Activated CD4-positive, alpha-beta T cell treated with anti-CD3 and anti-CD28 coated beads for 36 hours (primary cell): ENCODE measurements around the gene MYO15A. TPM values are rescaled to one million over a fixed set of nuclear protein-coding genes. Genes with fewer than 3 reads are reported as not detected.

Experiments
- ATAC-seq: fragments of 200-7000 bp; cut with Tn5 transposase; one replicate; pipeline ENCODE4 v1.10.0; 2021; ENCODE audit warnings: mild to moderate bottlenecking, moderate library complexity
- CTCF ChIA-PET: fragments of 350-600 bp; sonication (Branson Sonifier 250); formaldehyde crosslinking; loops from one replicate; lab custom pipeline; 2021; ENCODE audit warnings: antibody characterized with exemption; lab: Charles Lee
- POLR2A ChIA-PET: fragments of 350-600 bp; sonication (Branson Sonifier 250); formaldehyde crosslinking; loops from one replicate; lab custom pipeline; 2021; ENCODE audit warnings: antibody characterized with exemption, inconsistent platforms; lab: Charles Lee
- DNase-seq: peaks from one replicate; pipeline ENCODE4 v3.0.0-alpha.2; 2020
- H3K27ac Mint-ChIP-seq: one replicate; pipeline ENCODE4 v1.8.0; 2021; ENCODE audit warnings: mixed read lengths
- H3K27me3 Mint-ChIP-seq: one replicate; pipeline ENCODE4 v1.8.0; 2021; ENCODE audit warnings: mixed read lengths
- H3K36me3 Mint-ChIP-seq: one replicate; pipeline ENCODE4 v1.8.0; 2021; ENCODE audit warnings: low read depth, mixed read lengths
- H3K4me1 Mint-ChIP-seq: one replicate; pipeline ENCODE4 v1.8.0; 2021; ENCODE audit warnings: mixed read lengths
- H3K4me3 Mint-ChIP-seq: one replicate; pipeline ENCODE4 v1.8.0; 2021; ENCODE audit warnings: mild to moderate bottlenecking, moderate library complexity, mixed read lengths
- H3K9me3 Mint-ChIP-seq: one replicate; pipeline ENCODE4 v1.8.0; 2021; ENCODE audit warnings: low read depth, mixed read lengths
- intact Hi-C, 2 experiments: fragments of 100-400 bp; cut with DNase I in 1 of 2; cut with micrococcal nuclease in 1 of 2; formaldehyde crosslinking; loops; one replicate each; pipeline versions ENCODE4 v1.14.2 to v1.15.1; 2022 to 2024; cut with DNase I, micrococcal nuclease
- total RNA-seq, 2 experiments: library from RNA; stranded (reverse); gene quantifications; one replicate each; pipeline ENCODE4 v1.2.3, GENCODE V29; 2021

MYO15A gene
- total RNA-seq, 2 experiments from 2014 or later: 1.1 to 1.5 TPM

DNA sequence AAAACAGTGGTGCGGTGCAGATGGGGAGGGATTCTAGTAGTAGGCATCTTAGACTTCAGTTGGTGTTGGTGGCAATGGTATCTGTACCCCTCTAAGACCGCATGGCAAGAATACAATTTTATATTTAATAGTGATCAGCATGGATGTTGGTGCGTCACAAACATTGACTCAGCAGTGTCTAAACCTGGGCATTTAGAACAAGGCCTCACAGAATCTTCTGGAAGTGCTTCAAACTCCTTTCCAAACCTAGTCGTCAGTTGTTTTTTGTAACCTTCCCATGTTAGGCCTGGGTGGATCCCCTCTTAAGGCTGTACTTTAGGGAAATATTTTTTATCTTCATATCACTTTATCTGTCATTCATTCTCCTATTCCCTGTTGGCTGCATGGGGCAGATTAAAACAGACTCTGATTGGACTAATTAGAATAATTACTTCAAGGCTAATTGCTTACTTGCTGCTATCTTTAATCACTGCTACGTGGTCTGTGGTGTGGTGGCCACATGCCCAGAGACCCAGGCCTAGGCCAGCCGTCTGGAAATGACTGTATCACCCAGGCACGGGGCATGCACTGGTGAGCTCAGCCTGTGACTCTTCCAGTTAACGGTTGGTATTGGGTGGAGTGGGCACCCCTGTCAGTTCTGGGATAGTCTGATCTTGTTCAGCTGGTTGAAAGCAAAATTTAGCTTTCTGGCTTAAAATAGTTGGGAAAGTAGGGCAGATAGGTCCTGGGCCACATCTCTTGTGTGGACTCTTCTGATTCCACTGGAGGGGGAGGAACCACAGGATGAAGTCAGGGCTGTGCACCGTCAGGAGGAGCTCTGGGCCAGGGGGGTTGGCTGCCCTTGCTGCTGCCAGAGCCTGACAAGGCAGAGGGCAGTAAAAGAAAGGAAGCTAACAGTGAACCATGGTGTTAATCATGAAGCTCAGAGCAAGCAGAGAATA lies 79.5 kb downstream of the MYO15A start:
- Mint-ChIP-seq H3K4me1 (peaks cover 60% of the 10 kb centered on the region), H3K36me3 (peaks cover 68% of the 10 kb centered on the region), H3K9me3 (no peaks in the 10 kb centered on the region), H3K27ac (peak overlapping the region; percentile 93), H3K4me3 (peak overlapping the region; percentile 97), H3K27me3 (no peaks in the 10 kb centered on the region)
- peak; percentile 41 for DNase-seq
- no peak for ATAC-seq
- ChIA-PET POLR2A (no interaction called here), CTCF (interaction anchor here (0.7 to 5.8 kb wide), 5 partner anchors 10 to 227 kb away, joined by 3 to 23 read pairs (median 3); no protein-coding TSS in a partner anchor)
- intact Hi-C loops: loop anchor here in 1 of 2 experiments (1.0 kb wide), 1 partner anchor 47 kb away; no protein-coding TSS in a partner anchor

DNA sequence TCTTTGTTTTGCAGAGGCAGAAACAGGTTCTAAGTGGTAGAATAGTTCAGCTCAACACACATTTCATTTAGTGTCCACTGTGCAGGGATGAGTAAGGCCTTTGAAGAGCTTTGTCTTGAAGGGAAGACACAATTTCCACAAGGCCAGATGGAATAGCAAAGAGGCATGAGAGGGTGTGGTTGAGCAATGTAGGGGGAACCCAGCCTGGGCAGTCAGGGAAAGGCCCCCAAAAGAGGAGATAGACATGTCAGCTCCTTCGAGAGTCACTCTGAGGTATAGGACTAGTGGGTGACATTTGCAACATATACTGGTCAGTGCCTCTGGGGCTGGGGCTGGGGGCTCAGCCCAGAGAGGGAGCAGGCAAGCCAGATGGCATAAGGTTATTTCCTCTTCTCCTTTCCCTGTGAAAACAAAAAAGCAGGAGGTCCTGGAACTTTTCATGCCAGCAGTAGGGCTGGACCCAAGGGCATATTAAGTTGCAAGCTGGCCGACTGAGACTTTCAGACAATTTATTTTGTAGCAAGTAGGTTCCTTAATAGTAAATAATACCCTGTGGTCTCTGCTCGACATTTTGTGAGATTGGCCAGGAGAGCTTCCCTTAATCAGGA lies 82.2 kb downstream of the MYO15A start:
- POLR2A ChIA-PET: interaction anchor here (0.6 kb wide), 1 partner anchor 21 kb away, joined by 4 read pairs; no protein-coding TSS in a partner anchor

DNA sequence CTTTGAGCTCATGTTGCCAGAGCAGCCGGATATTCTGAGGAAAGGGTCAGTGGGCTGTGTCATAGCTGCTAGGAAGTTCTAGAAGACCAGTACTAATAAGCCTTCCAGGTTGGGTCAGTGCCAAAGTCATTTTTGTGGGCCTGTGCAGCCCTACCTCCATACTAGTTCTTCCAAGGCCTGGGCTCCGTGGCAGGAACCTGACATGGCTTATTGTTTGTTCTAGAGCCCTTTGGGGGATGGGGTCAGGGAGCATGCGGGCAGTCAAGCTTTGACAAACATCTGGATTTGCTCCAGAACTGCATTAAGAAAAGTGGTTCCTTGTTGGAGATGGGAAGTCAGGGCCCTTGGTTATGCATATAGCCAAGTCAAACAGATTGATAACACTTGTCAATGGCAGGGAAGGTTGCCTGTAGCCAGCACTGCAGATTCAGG lies 82.7 kb downstream of the MYO15A start:
- no peak overlapping the region for H3K27ac Mint-ChIP-seq
- H3K4me3 Mint-ChIP-seq: no peak overlapping the region
- H3K27me3 Mint-ChIP-seq: no peaks in the 10 kb centered on the region
- H3K4me1 Mint-ChIP-seq: peaks cover 77% of the 10 kb centered on the region
- no peaks in the 10 kb centered on the region for H3K9me3 Mint-ChIP-seq
- POLR2A ChIA-PET: no interaction called here
- peaks cover 71% of the 10 kb centered on the region for H3K36me3 Mint-ChIP-seq
- ATAC-seq (no peak), DNase-seq (no peak)
- CTCF ChIA-PET: interaction anchor here (0.6 kb wide), 1 partner anchor 103 kb away, joined by 3 read pairs; no protein-coding TSS in a partner anchor
- intact Hi-C loops: no loop called here

More for the DNA sequence above, 82.2 kb downstream of the MYO15A start:
- Mint-ChIP-seq H3K27me3 (no peaks in the 10 kb centered on the region), H3K4me3 (no peak overlapping the region), H3K9me3 (no peaks in the 10 kb centered on the region), H3K36me3 (peaks cover 72% of the 10 kb centered on the region), H3K27ac (no peak overlapping the region), H3K4me1 (peaks cover 75% of the 10 kb centered on the region)
- intact Hi-C loops: no loop called here
- DNase-seq: no peak
- CTCF ChIA-PET: interaction anchor here (0.6 to 5.8 kb wide), 2 partner anchors 8 to 103 kb away, joined by 3 to 23 read pairs; no protein-coding TSS in a partner anchor
- no peak for ATAC-seq

DNA sequence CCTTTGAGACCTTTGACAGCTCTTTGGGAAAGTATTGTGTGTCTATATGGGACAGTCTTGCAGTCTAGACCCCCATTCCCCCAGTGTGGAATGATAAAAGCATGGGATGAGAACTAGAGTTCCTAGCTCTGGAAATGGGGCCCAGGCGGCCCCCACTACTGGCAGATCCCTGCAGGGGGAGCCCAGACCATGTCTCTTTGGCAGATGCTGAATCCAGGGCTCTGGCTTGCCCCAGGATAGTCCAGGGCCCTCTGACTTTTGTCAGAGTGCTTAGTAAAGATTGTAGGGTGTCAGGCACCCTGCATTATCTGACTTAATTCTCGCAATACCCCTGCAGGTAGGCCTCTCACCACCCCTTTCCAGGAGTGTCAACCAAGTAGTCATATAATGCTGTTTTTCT lies 83.4 kb downstream of the MYO15A start:
- intact Hi-C loops: no loop called here
- Mint-ChIP-seq H3K4me3 (no peak overlapping the region), H3K27me3 (no peaks in the 10 kb centered on the region), H3K36me3 (peaks cover 70% of the 10 kb centered on the region), H3K27ac (no peak overlapping the region), H3K4me1 (peaks cover 73% of the 10 kb centered on the region), H3K9me3 (no peaks in the 10 kb centered on the region)
- ChIA-PET POLR2A (no interaction called here), CTCF (no interaction called here)
- DNase-seq (peak; percentile 22), ATAC-seq (no peak)

DNA sequence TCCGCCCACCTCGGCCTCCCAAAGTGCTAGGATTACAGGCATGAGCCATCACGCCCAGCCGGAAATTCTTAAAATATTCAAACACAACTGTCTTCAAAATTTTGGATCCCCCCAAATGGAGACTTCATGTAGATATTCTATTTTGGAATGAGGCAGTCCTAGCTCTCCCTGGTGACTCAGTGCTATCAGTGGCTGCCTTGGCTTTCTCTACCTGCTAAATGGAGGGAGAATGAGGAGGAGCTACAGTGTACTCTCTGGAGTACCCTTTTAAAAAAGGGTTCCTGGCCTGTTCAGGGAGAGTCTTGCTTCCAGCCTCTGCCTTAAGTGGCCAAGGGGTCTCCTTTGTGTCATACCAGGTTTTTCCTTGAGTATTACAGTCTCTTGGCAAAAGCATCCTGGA lies 85.8 kb downstream of the MYO15A start:
- CTCF ChIA-PET: no interaction called here

DNA sequence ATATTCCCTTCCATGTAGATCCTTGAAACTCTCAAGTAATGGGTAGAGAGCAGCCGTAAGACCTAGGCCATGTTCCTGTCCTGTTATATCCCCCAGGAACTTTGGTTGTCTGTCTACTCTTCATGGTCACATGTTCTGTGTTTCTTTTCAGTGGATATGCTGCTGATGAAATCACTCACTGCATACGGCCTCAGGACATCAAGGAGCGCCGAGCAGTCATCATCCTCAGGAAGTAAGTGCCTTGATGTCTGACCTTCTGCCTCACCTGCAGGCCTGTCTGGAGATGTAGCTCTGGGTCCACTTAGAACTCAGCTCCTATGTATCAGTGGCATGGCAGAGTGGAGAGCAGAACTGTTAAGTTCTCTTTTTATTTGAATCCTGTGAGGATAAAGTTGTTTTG lies 86.2 kb downstream of the MYO15A start:
- ATAC-seq (no peak), DNase-seq (no peak)
- intact Hi-C loops: no loop called here
- CTCF ChIA-PET: no interaction called here
- H3K27ac Mint-ChIP-seq: no peak overlapping the region
- peaks cover 67% of the 10 kb centered on the region for H3K4me1 Mint-ChIP-seq
- H3K27me3 Mint-ChIP-seq: no peaks in the 10 kb centered on the region
- POLR2A ChIA-PET: no interaction called here
- no peaks in the 10 kb centered on the region for H3K9me3 Mint-ChIP-seq
- peaks cover 66% of the 10 kb centered on the region for H3K36me3 Mint-ChIP-seq
- H3K4me3 Mint-ChIP-seq: no peak overlapping the region

More for the DNA sequence above, 85.8 kb downstream of the MYO15A start:
- Mint-ChIP-seq H3K4me1 (peaks cover 71% of the 10 kb centered on the region), H3K27me3 (no peaks in the 10 kb centered on the region), H3K9me3 (no peaks in the 10 kb centered on the region), H3K36me3 (peaks cover 69% of the 10 kb centered on the region), H3K27ac (no peak overlapping the region), H3K4me3 (no peak overlapping the region)
- POLR2A ChIA-PET: no interaction called here
- no peak for DNase-seq
- intact Hi-C loops: no loop called here
- ATAC-seq: no peak

DNA sequence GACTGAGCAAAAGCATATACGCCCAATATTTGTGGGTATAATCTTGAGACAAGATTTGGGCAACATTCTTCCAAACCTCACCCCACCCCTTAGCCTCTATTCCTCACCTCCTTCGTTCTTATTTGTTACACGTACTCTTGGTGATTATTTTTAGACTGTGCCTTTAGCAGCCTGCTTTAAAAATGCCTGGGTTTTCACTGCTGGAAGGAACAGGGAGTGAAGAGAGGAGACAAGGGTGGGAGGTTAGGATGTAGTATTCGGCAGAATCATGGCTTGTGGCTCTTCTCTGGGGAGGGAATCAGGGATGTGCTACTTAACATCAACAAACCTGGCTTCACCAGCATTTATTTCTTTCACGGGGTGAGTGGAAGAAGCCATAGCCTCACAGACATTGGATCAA lies 86.7 kb downstream of the MYO15A start:
- ATAC-seq (no peak), DNase-seq (no peak)
- no peaks in the 10 kb centered on the region for H3K27me3 Mint-ChIP-seq
- ChIA-PET CTCF (interaction anchor here (0.8 kb wide), 1 partner anchor 11 kb away, joined by 3 read pairs; no protein-coding TSS in a partner anchor), POLR2A (no interaction called here)
- peaks cover 64% of the 10 kb centered on the region for H3K4me1 Mint-ChIP-seq
- no peak overlapping the region for H3K4me3 Mint-ChIP-seq
- no peak overlapping the region for H3K27ac Mint-ChIP-seq
- H3K9me3 Mint-ChIP-seq: no peaks in the 10 kb centered on the region
- intact Hi-C loops: no loop called here
- H3K36me3 Mint-ChIP-seq: peaks cover 63% of the 10 kb centered on the region

DNA sequence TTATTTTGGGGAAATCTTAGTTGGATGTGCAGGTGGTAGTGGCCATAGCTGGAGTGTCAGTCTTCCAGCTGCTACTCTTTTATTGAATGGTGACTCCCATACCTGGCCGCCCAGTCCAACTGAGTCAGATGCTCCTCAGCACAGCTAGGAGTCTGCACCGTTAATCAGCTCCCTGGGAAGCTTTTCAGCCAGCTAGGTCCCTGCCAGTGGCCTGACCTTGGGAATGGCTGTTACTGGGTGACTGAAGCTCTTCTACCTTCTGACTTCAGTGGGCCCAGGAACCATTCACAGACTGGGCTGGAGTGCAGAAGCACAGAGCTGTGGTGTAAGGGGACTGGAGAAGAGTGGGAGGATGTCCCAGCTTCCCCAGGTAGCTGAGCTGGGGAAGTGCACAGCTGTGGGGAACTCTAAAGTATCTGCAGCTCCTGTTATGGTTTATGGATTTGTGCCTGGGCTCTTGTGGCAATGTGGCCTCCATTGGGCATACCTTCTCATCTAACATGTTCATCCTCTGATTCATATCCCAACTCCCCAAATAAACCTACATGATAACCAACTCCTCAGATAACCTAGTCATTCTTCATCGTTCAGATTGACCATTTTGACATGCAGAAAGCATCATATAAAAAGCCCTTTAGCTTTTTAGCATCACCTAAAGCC lies 89.1 kb downstream of the MYO15A start:
- H3K27ac Mint-ChIP-seq: peak overlapping the region; percentile 62
- H3K4me1 Mint-ChIP-seq: peaks cover 42% of the 10 kb centered on the region

DNA sequence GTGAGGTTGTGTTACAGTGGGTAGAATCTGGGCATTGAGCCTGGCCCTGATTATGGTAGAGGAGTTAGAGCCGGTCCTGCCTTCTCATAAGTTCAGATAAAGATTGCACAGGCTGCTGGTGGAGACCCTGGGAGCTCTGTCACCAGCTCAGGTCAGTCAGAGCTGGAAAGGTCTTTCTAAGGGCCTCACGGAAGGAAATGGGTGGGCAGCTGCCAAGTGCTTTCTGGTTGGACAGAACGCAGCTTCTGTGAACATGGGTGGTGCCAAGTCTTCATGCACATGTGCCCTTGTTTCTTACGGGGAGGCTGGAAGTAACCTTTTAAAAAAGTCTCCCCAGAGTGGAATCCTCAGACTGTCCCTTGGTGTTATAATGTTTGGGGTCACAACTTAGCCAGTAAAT lies 90.0 kb downstream of the MYO15A start:
- H3K27me3 Mint-ChIP-seq: no peaks in the 10 kb centered on the region
- intact Hi-C loops: no loop called here
- CTCF ChIA-PET: interaction anchor here (0.6 to 3.5 kb wide), 4 partner anchors 10 to 50 kb away, joined by 3 to 23 read pairs (median 4); no protein-coding TSS in a partner anchor

More for the DNA sequence above, 89.1 kb downstream of the MYO15A start:
- Mint-ChIP-seq H3K4me3 (no peak overlapping the region), H3K27me3 (no peaks in the 10 kb centered on the region), H3K9me3 (no peaks in the 10 kb centered on the region), H3K36me3 (peaks cover 51% of the 10 kb centered on the region)
- ATAC-seq (no peak), DNase-seq (no peak)
- CTCF ChIA-PET: interaction anchor here (0.6 to 3.5 kb wide), 6 partner anchors 10 to 50 kb away, joined by 3 to 23 read pairs (median 4); no protein-coding TSS in a partner anchor
- intact Hi-C loops: no loop called here
- POLR2A ChIA-PET: interaction anchor here (0.9 kb wide), 1 partner anchor 116 kb away, joined by 4 read pairs; no protein-coding TSS in a partner anchor

DNA sequence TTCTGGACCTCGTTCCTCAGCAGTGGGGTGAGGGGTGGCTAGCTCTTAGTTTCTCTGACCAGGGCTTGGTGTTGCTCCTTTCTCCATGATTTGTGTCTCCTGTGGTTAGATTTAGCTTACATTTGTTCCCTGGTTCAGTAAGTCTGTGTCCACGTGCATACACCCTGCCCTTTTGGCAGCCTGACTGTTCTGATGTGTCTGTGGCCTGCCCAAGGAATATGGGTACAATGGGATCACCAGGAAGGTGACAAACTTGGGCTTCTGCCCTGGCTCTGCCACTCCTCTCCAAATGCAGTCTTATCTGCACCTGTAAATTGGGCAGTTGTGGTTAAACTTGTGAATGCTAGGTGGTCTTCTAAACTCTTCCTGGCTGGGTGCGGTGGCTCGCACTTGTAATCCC lies 92.6 kb downstream of the MYO15A start:
- no peak for DNase-seq
- ChIA-PET POLR2A (no interaction called here), CTCF (interaction anchor here (0.6 to 1.5 kb wide), 3 partner anchors 18 to 88 kb away, joined by 3 to 5 read pairs (median 4); partner anchors contain the start of gene ALKBH5)
- Mint-ChIP-seq H3K27ac (no peak overlapping the region), H3K27me3 (no peaks in the 10 kb centered on the region), H3K36me3 (peaks cover 30% of the 10 kb centered on the region), H3K9me3 (no peaks in the 10 kb centered on the region), H3K4me3 (no peak overlapping the region), H3K4me1 (peaks cover 21% of the 10 kb centered on the region)
- no peak for ATAC-seq
- intact Hi-C loops: no loop called here

More for the DNA sequence above, 90.0 kb downstream of the MYO15A start:
- POLR2A ChIA-PET: no interaction called here
- peaks cover 50% of the 10 kb centered on the region for H3K36me3 Mint-ChIP-seq
- no peaks in the 10 kb centered on the region for H3K9me3 Mint-ChIP-seq
- no peak overlapping the region for H3K27ac Mint-ChIP-seq
- DNase-seq (no peak), ATAC-seq (no peak)
- no peak overlapping the region for H3K4me3 Mint-ChIP-seq
- H3K4me1 Mint-ChIP-seq: peaks cover 39% of the 10 kb centered on the region
